ENCODE results near the gene SLC28A1. TPM values are rescaled to one million over a fixed set of nuclear protein-coding genes. Genes with fewer than 3 reads are reported as not detected.
"Not testable (repeated sequence)": the region's sequence is repeated elsewhere in the genome, so short reads cannot be mapped to it uniquely, and the experiment has no call there.

SLC28A1 gene
- total RNA-seq, 4 donors from 2014 or later = not detected

- H3K9me3 ChIP-seq = no peaks in the 10 kb centered on the region
Observed at GRCh38 chr15:84872009-84872910, 12.2 kb upstream of the SLC28A1 start.

GRCh38 chr15:84873997-84874396, 10.5 kb upstream of the SLC28A1 start:
- intact Hi-C loops (cut with DNase I; ENCODE audit: low total_unique reads) (no loop called here), in situ Hi-C loops (cut with MboI; ENCODE audit: low pct_ligation_motif_present in 1 of 4, low pct_unique_long_range_greater_than_20kb in 1 of 4, low sequenced_read_pairs in 3 of 4) (loop anchor here in 1 of 4 donors (10.0 kb wide), 1 partner anchor 279 kb away; no protein-coding TSS in a partner anchor)
- 56 to 80% methylated on average over 1 to 7 of the region's 7 CpGs for WGBS, 2 donors (ENCODE audit: low coverage in 1 of 2)
- no peak for TF ChIP-seq POLR2A (IDR thresholded peaks at IDR 0.05)
- no peak for TF ChIP-seq POLR2AphosphoS5 (IDR thresholded peaks at IDR 0.05)
- no peak for TF ChIP-seq CTCF (IDR thresholded peaks at IDR 0.05)
- no peak for TF ChIP-seq EP300 (IDR thresholded peaks at IDR 0.05; ENCODE audit: low read depth)
- H3K27me3 ChIP-seq = no peaks in the 10 kb centered on the region
- no peak overlapping the region for H3K4me3 ChIP-seq
- DNase-seq = no peak
- no peaks in the 10 kb centered on the region for H3K4me1 ChIP-seq
- no peaks in the 10 kb centered on the region for H3K36me3 ChIP-seq
- H3K9me3 ChIP-seq = no peaks in the 10 kb centered on the region
- no peak overlapping the region for H3K27ac ChIP-seq

More at GRCh38 chr15:84872009-84872910, 12.2 kb upstream of the SLC28A1 start:
- TF ChIP-seq EP300 (IDR thresholded peaks at IDR 0.05; ENCODE audit: low read depth) = no peak
- no peak for TF ChIP-seq POLR2AphosphoS5 (IDR thresholded peaks at IDR 0.05)
- no peak for TF ChIP-seq POLR2A (IDR thresholded peaks at IDR 0.05)
- TF ChIP-seq CTCF (IDR thresholded peaks at IDR 0.05) = no peak
- WGBS, 2 donors (ENCODE audit: low coverage in 1 of 2) = 60 to 84% methylated on average over 1 to 16 of the region's 17 CpGs
- in situ Hi-C loops (cut with MboI; ENCODE audit: low pct_ligation_motif_present in 1 of 4, low pct_unique_long_range_greater_than_20kb in 1 of 4, low sequenced_read_pairs in 3 of 4) (loop anchor here in 1 of 4 donors (10.0 kb wide), 1 partner anchor 277 kb away; no protein-coding TSS in a partner anchor), intact Hi-C loops (cut with DNase I; ENCODE audit: low total_unique reads) (no loop called here)
- Histone ChIP-seq H3K36me3 (no peaks in the 10 kb centered on the region), H3K27me3 (no peaks in the 10 kb centered on the region), H3K27ac (no peak overlapping the region), H3K4me3 (no peak overlapping the region), H3K4me1 (no peaks in the 10 kb centered on the region)
- no peak for DNase-seq

GRCh38 chr15:84874981-84875699, 9.3 kb upstream of the SLC28A1 start:
- 88 to 89% methylated on average over 4 to 5 of the region's 5 CpGs for WGBS, 2 donors (ENCODE audit: low coverage in 1 of 2)
- H3K9me3 ChIP-seq = no peaks in the 10 kb centered on the region
- H3K27ac ChIP-seq = no peak overlapping the region
- no peak overlapping the region for H3K4me3 ChIP-seq
- H3K4me1 ChIP-seq = no peaks in the 10 kb centered on the region
- no peaks in the 10 kb centered on the region for H3K27me3 ChIP-seq
- in situ Hi-C loops (cut with MboI; ENCODE audit: low pct_ligation_motif_present in 1 of 4, low pct_unique_long_range_greater_than_20kb in 1 of 4, low sequenced_read_pairs in 3 of 4) (loop anchor here in 1 of 4 donors (10.0 kb wide), 1 partner anchor 280 kb away; no protein-coding TSS in a partner anchor), intact Hi-C loops (cut with DNase I; ENCODE audit: low total_unique reads) (no loop called here)
- TF ChIP-seq CTCF (IDR thresholded peaks at IDR 0.05) = no peak
- TF ChIP-seq EP300 (IDR thresholded peaks at IDR 0.05; ENCODE audit: low read depth) = no peak
- no peak for TF ChIP-seq POLR2AphosphoS5 (IDR thresholded peaks at IDR 0.05)
- TF ChIP-seq POLR2A (IDR thresholded peaks at IDR 0.05) = no peak
- H3K36me3 ChIP-seq = no peaks in the 10 kb centered on the region
- DNase-seq = no peak

GRCh38 chr15:84876269-84876668, 8.2 kb upstream of the SLC28A1 start:
- Histone ChIP-seq H3K27ac (no peak overlapping the region), H3K36me3 (no peaks in the 10 kb centered on the region), H3K4me3 (no peak overlapping the region), H3K27me3 (no peaks in the 10 kb centered on the region), H3K9me3 (no peaks in the 10 kb centered on the region), H3K4me1 (no peaks in the 10 kb centered on the region)
- in situ Hi-C loops (cut with MboI; ENCODE audit: low pct_ligation_motif_present in 1 of 4, low pct_unique_long_range_greater_than_20kb in 1 of 4, low sequenced_read_pairs in 3 of 4) = loop anchor here in 1 of 4 donors (10.0 kb wide), 1 partner anchor 281 kb away; no protein-coding TSS in a partner anchor
- no peak for TF ChIP-seq CTCF (IDR thresholded peaks at IDR 0.05)
- TF ChIP-seq EP300 (IDR thresholded peaks at IDR 0.05; ENCODE audit: low read depth) = no peak
- TF ChIP-seq POLR2A (IDR thresholded peaks at IDR 0.05) = no peak
- no peak for TF ChIP-seq POLR2AphosphoS5 (IDR thresholded peaks at IDR 0.05)
- intact Hi-C loops (cut with DNase I; ENCODE audit: low total_unique reads) = no loop called here
- DNase-seq = no peak

- H3K27me3 ChIP-seq; H3K27ac ChIP-seq; H3K4me1 ChIP-seq; intact Hi-C loops (cut with DNase I; ENCODE audit: low total_unique reads); DNase-seq; H3K4me3 ChIP-seq; H3K36me3 ChIP-seq; H3K9me3 ChIP-seq: not testable (repeated sequence)
- in situ Hi-C loops (cut with MboI; ENCODE audit: low pct_ligation_motif_present in 1 of 4, low pct_unique_long_range_greater_than_20kb in 1 of 4, low sequenced_read_pairs in 3 of 4) = loop anchor here in 1 of 4 donors (10.0 kb wide), 1 partner anchor 283 kb away; no protein-coding TSS in a partner anchor
- WGBS, 2 donors (ENCODE audit: low coverage in 1 of 2) = 83 to 91% methylated on average over 2 to 3 of the region's 3 CpGs
Observed at GRCh38 chr15:84877701-84878100, 6.8 kb upstream of the SLC28A1 start.
